Thymus (tissue), 14 donors: ENCODE results near the gene MANEA. TPM values are rescaled to one million over a fixed set of nuclear protein-coding genes. Genes with fewer than 3 reads are reported as not detected.

Experiments
- DNase-seq, 9 donors: peaks; one replicate each; pipeline ENCODE4 v3.0.0-alpha.2; 2013; ENCODE audit warnings: low spot score in 9 of 9, low read depth in 6 of 9, missing footprints in 1 of 9
- H3K27ac ChIP-seq, 2 donors: one replicate each; pipeline ENCODE4 v1.5.1; 2013; ENCODE audit warnings: control low read depth in 1 of 2, low read depth in 1 of 2, low read length in 1 of 2, mild to moderate bottlenecking in 1 of 2, moderate library complexity in 1 of 2
- H3K27me3 ChIP-seq, 2 donors: one replicate each; pipeline ENCODE4 v1.5.1; 2013; ENCODE audit warnings: low read length in 1 of 2; ENCODE audit not compliant: control insufficient read depth in 2 of 2, insufficient read depth in 1 of 2
- H3K36me3 ChIP-seq, 2 donors: one replicate each; pipeline ENCODE4 v1.5.1; 2013; ENCODE audit warnings: low read length in 1 of 2, mild to moderate bottlenecking in 1 of 2, moderate library complexity in 1 of 2; ENCODE audit not compliant: control insufficient read depth in 2 of 2, insufficient read depth in 2 of 2
- H3K4me1 ChIP-seq, 2 donors: one replicate each; pipeline ENCODE4 v1.5.1; 2013; ENCODE audit warnings: low read length in 2 of 2; ENCODE audit not compliant: control insufficient read depth in 2 of 2, insufficient read depth in 2 of 2
- H3K4me3 ChIP-seq, 2 donors: one replicate each; pipeline ENCODE4 v1.5.1; 2013; ENCODE audit warnings: low read length in 2 of 2, control low read depth in 1 of 2, mild to moderate bottlenecking in 1 of 2
- H3K9me3 ChIP-seq, 2 donors: one replicate each; pipeline ENCODE4 v1.5.1; 2013; ENCODE audit warnings: low read length in 1 of 2, mild to moderate bottlenecking in 1 of 2; ENCODE audit not compliant: control insufficient read depth in 2 of 2, insufficient read depth in 1 of 2
- WGBS: extraction: QIAGEN DNeasy Blood & Tissue Kit; methylation state at CpG from one replicate; pipeline ENCODE4 v1.1.7; 2013; 5-methylcytosine and 5-hydroxymethylcytosine counted together
- long read RNA-seq, 10 donors: transcript quantifications; one replicate each; lab custom pipeline, GENCODE V29; 2026
- polyA plus RNA-seq: library from polyadenylated mRNA; stranded (reverse); fragments of 200-250 nt; gene quantifications from one replicate; pipeline ENCODE4 v1.2.3, GENCODE V29; 2013
- total RNA-seq: library from RNA; stranded (reverse); fragments of 120-200 nt; gene quantifications from one replicate; pipeline ENCODE4 v1.2.4, GENCODE V29; 2013
- donor health status: healthy.

Gene MANEA
- 10.4 TPM for total RNA-seq
- polyA plus RNA-seq, result 5.8 TPM
- long read RNA-seq, donor 1, full-length matches to known transcripts, result 1 of 1 reads
- long read RNA-seq, donor 1, partial matches to known transcripts, result 0 of 1 reads
- long read RNA-seq, donor 1, other reads (novel, unspliced or antisense), result 0 of 1 reads
- long read RNA-seq, donor 2, result 0 reads
- long read RNA-seq, donor 3, full-length matches to known transcripts, result 13 of 13 reads
- long read RNA-seq, donor 3, partial matches to known transcripts, result 0 of 13 reads
- long read RNA-seq, donor 3, other reads (novel, unspliced or antisense), result 0 of 13 reads
- long read RNA-seq, donor 4, full-length matches to known transcripts, result 5 of 5 reads
- long read RNA-seq, donor 4, partial matches to known transcripts, result 0 of 5 reads
- long read RNA-seq, donor 4, other reads (novel, unspliced or antisense), result 0 of 5 reads
- long read RNA-seq, donor 5, full-length matches to known transcripts, result 10 of 10 reads
- long read RNA-seq, donor 5, partial matches to known transcripts, result 0 of 10 reads
- long read RNA-seq, donor 5, other reads (novel, unspliced or antisense), result 0 of 10 reads
- long read RNA-seq, donor 6, full-length matches to known transcripts, result 4 of 4 reads
- long read RNA-seq, donor 6, partial matches to known transcripts, result 0 of 4 reads
- long read RNA-seq, donor 6, other reads (novel, unspliced or antisense), result 0 of 4 reads
- long read RNA-seq, donor 7, full-length matches to known transcripts, result 12 of 21 reads
- long read RNA-seq, donor 7, partial matches to known transcripts, result 9 of 21 reads
- long read RNA-seq, donor 7, other reads (novel, unspliced or antisense), result 0 of 21 reads
- long read RNA-seq, donor 8, full-length matches to known transcripts, result 10 of 10 reads
- long read RNA-seq, donor 8, partial matches to known transcripts, result 0 of 10 reads
- long read RNA-seq, donor 8, other reads (novel, unspliced or antisense), result 0 of 10 reads
- long read RNA-seq, donor 9, full-length matches to known transcripts, result 6 of 6 reads
- long read RNA-seq, donor 9, partial matches to known transcripts, result 0 of 6 reads
- long read RNA-seq, donor 9, other reads (novel, unspliced or antisense), result 0 of 6 reads
- long read RNA-seq, donor 10, full-length matches to known transcripts, result 8 of 8 reads
- long read RNA-seq, donor 10, partial matches to known transcripts, result 0 of 8 reads
- long read RNA-seq, donor 10, other reads (novel, unspliced or antisense), result 0 of 8 reads

GRCh38 chr6:95577304-95578105 lies at the start of gene MANEA:
MANEA (plus strand) TSS chr6:95577535; CDS start chr6:95586440, 8,905 bp downstream.
- no peaks in the 10 kb centered on the region for H3K36me3 ChIP-seq
- H3K9me3 ChIP-seq, result no peaks in the 10 kb centered on the region
- no peaks in the 10 kb centered on the region for H3K27me3 ChIP-seq
- peak; percentile 54 to 93 (median 82) for DNase-seq
- H3K4me3 ChIP-seq, result peak within 1 kb of the TSS; percentile 83 to 96
- H3K27ac ChIP-seq, result peak within 1 kb of the TSS; percentile 97 to 100
- under 1% methylated on average over 70 of the region's 70 CpGs for WGBS
- H3K4me1 ChIP-seq, result peaks cover 0 to 6% of the 10 kb centered on the region in 2 donors

GRCh38 chr6:95529762-95530161 lies 47.6 kb upstream of the MANEA start:
- Histone ChIP-seq H3K27ac (no peak overlapping the region), H3K27me3 (no peaks in the 10 kb centered on the region), H3K4me3 (no peak overlapping the region), H3K36me3 (no peaks in the 10 kb centered on the region), H3K9me3 (no peaks in the 10 kb centered on the region), H3K4me1 (no peaks in the 10 kb centered on the region)
- DNase-seq, result no peak
- WGBS, result 86% methylated on average over 1 of the region's 1 CpG

- no peak overlapping the region for H3K27ac ChIP-seq
- no peaks in the 10 kb centered on the region for H3K9me3 ChIP-seq
- no peaks in the 10 kb centered on the region for H3K27me3 ChIP-seq
- no peaks in the 10 kb centered on the region for H3K4me1 ChIP-seq
- DNase-seq, result no peak
- H3K4me3 ChIP-seq, result no peak overlapping the region
- 59% methylated on average over 3 of the region's 3 CpGs for WGBS
- no peaks in the 10 kb centered on the region for H3K36me3 ChIP-seq
These were observed 47.0 kb upstream of the MANEA start for GRCh38 chr6:95530176-95530819.

GRCh38 chr6:95543798-95544197 lies 33.5 kb upstream of the MANEA start:
- WGBS, result 99% methylated on average over 1 of the region's 1 CpG

GRCh38 chr6:95544517-95545225 lies 32.7 kb upstream of the MANEA start:
- Histone ChIP-seq H3K36me3 (no peaks in the 10 kb centered on the region), H3K9me3 (no peaks in the 10 kb centered on the region), H3K27ac (no peak overlapping the region), H3K27me3 (no peaks in the 10 kb centered on the region), H3K4me1 (no peaks in the 10 kb centered on the region), H3K4me3 (no peak overlapping the region)
- no peak for DNase-seq
- WGBS, result 43% methylated on average over 3 of the region's 3 CpGs

More at GRCh38 chr6:95543798-95544197, 33.5 kb upstream of the MANEA start:
- no peaks in the 10 kb centered on the region for H3K36me3 ChIP-seq
- H3K27ac ChIP-seq, result no peak overlapping the region
- no peaks in the 10 kb centered on the region for H3K9me3 ChIP-seq
- H3K4me3 ChIP-seq, result no peak overlapping the region
- no peaks in the 10 kb centered on the region for H3K27me3 ChIP-seq
- H3K4me1 ChIP-seq, result no peaks in the 10 kb centered on the region
- DNase-seq, result no peak

- Histone ChIP-seq H3K27ac (no peak overlapping the region), H3K4me3 (no peak overlapping the region), H3K27me3 (no peaks in the 10 kb centered on the region), H3K9me3 (no peaks in the 10 kb centered on the region), H3K36me3 (no peaks in the 10 kb centered on the region), H3K4me1 (no peaks in the 10 kb centered on the region)
- no peak for DNase-seq
- 87% methylated on average over 3 of the region's 3 CpGs for WGBS
These were observed 32.1 kb upstream of the MANEA start for GRCh38 chr6:95545226-95545625.

GRCh38 chr6:95545686-95546085 lies 31.6 kb upstream of the MANEA start:
- no peak for DNase-seq
- no peaks in the 10 kb centered on the region for H3K9me3 ChIP-seq
- H3K27ac ChIP-seq, result no peak overlapping the region
- WGBS, result 90% methylated on average over 2 of the region's 2 CpGs
- H3K27me3 ChIP-seq, result no peaks in the 10 kb centered on the region
- no peaks in the 10 kb centered on the region for H3K36me3 ChIP-seq
- H3K4me1 ChIP-seq, result no peaks in the 10 kb centered on the region
- H3K4me3 ChIP-seq, result no peak overlapping the region
